ENCODE measurements around the gene FBXO38.

GRCh38 chr5:148446611-148447010 is 62.9 kb downstream of the FBXO38 start:
- TF ChIP-seq ELK1 (IDR thresholded peaks at IDR 0.05; ENCODE audit: borderline replicate concordance, low read depth, low read length) (no peak), RAD21 (IDR thresholded peaks at IDR 0.05; ENCODE audit: low read length) (no peak), BHLHE40 (IDR thresholded peaks at IDR 0.05; ENCODE audit: low read depth, low read length) (no peak), POLR2A (IDR thresholded peaks at IDR 0.05; ENCODE audit: low read depth, low read length) (no peak)
- TF ChIP-seq, protein P1, sequence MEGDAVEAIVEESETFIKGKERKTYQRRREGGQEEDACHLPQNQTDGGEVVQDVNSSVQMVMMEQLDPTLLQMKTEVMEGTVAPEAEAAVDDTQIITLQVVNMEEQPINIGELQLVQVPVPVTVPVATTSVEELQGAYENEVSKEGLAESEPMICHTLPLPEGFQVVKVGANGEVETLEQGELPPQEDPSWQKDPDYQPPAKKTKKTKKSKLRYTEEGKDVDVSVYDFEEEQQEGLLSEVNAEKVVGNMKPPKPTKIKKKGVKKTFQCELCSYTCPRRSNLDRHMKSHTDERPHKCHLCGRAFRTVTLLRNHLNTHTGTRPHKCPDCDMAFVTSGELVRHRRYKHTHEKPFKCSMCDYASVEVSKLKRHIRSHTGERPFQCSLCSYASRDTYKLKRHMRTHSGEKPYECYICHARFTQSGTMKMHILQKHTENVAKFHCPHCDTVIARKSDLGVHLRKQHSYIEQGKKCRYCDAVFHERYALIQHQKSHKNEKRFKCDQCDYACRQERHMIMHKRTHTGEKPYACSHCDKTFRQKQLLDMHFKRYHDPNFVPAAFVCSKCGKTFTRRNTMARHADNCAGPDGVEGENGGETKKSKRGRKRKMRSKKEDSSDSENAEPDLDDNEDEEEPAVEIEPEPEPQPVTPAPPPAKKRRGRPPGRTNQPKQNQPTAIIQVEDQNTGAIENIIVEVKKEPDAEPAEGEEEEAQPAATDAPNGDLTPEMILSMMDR (conservative IDR thresholded peaks at IDR 0.05; ENCODE audit: low read depth, low read length), result no peak

Data from IMR-90 (cell line).